A549 treated with CORT108297 at 1 μM for 4 hours (cell line): ENCODE data around the gene LCMT2. TPM values are rescaled to one million over a fixed set of nuclear protein-coding genes. Genes with fewer than 3 reads are reported as not detected.

Experiments
- total RNA-seq: library from RNA; stranded (reverse); fragments of 200-300 nt; extraction: Qiagen RNA extraction; gene quantifications from 5 replicates; pipeline ENCODE4 v1.2.3, GENCODE V29; 2022

Gene LCMT2
- total RNA-seq, result 6.4 to 8.1 TPM (median 7.1 TPM) in 5 replicates

GRCh38 chr15:43329960-43330779 lies at the start of gene LCMT2:
LCMT2 (minus strand) TSS chr15:43330573; CDS start chr15:43330489, 84 bp downstream.

GRCh38 chr15:43370975-43371974 lies 40.9 kb upstream of the LCMT2 start, which contains the start of the genes TUBGCP4 and ZSCAN29:
TUBGCP4 (plus strand) TSS chr15:43371101; CDS start chr15:43371355, 254 bp downstream.
ZSCAN29 (minus strand) TSS chr15:43371043; CDS start chr15:43369913, 1,130 bp downstream.

GRCh38 chr15:43302205-43302817 lies 28.1 kb downstream of the LCMT2 start, which contains the start of gene TGM7:
TGM7 (minus strand) TSS chr15:43302255.

Other genes starting within 250 kb of the LCMT2 start
- gene UBR1, start 224.5 kb downstream of the LCMT2 start, total RNA-seq, result 3.2 to 4.5 TPM (median 3.8 TPM) in 5 replicates
- 8.2 to 9.7 TPM (median 9.0 TPM) in 5 replicates for gene TMEM62, start 197.0 kb downstream of the LCMT2 start, total RNA-seq
- gene CCNDBP1, start 145.2 kb downstream of the LCMT2 start, total RNA-seq, result 23.9 to 29.1 TPM (median 26.7 TPM) in 5 replicates
- gene EPB42, start 109.6 kb downstream of the LCMT2 start, total RNA-seq, result not detected in 5 replicates
- gene TGM5, start 63.6 kb downstream of the LCMT2 start, total RNA-seq, result not detected in 5 replicates
- not detected in 5 replicates for gene TGM7, start 28.3 kb downstream of the LCMT2 start, total RNA-seq
- 8.5 to 11.0 TPM (median 9.8 TPM) in 5 replicates for gene ZSCAN29, start 40.5 kb upstream of the LCMT2 start, total RNA-seq
- 4.1 to 7.4 TPM (median 6.2 TPM) in 5 replicates for gene TUBGCP4, start 40.5 kb upstream of the LCMT2 start, total RNA-seq
- 16.0 to 21.6 TPM (median 20.2 TPM) in 5 replicates for gene TP53BP1, start 162.6 kb upstream of the LCMT2 start, total RNA-seq
- 0.69 to 0.88 TPM (median 0.76 TPM) in 5 replicates for gene MAP1A, start 187.0 kb upstream of the LCMT2 start, total RNA-seq